CD4-positive, alpha-beta T cell treated with Interleukin-15 for 1 hour (primary cell): ENCODE data around the gene LYRM1.
"Not testable (repeated sequence)": the region's sequence is repeated elsewhere in the genome, so short reads cannot be mapped to it uniquely, and the experiment has no call there.

Experiments
- DNase-seq: peaks from one replicate; pipeline ENCODE4 v3.0.0-alpha.2; 2020

LYRM1 gene

DNA sequence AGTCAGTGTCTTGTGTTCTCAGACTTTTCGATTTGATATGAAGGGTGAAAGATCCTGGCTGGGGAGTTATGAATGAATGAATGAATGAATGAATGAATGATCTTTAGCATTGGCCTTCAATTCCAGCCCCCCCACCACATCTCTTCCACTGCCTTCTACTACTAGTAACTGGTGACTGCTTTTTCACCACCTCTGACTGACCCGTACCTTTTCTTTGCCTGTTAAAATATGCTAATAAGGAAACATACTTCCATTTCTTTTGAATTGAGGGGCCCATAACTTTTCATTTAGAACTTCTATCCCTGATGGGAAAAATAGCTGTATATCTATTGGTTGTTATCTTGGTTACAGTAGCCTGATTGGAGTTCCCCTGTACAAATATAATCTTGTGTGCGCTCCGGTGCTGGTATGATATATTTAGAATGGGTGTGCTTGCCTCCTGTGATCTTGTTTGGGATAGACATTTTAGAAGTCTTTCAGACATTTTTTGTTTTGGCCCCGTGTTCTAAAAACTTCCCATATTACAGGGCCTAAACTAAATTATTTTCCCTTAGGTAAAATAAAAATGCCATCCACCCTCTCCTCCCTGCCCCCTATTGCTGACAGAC lies 3.4 kb downstream of the LYRM1 start:
- DNase-seq, result no peak

DNA sequence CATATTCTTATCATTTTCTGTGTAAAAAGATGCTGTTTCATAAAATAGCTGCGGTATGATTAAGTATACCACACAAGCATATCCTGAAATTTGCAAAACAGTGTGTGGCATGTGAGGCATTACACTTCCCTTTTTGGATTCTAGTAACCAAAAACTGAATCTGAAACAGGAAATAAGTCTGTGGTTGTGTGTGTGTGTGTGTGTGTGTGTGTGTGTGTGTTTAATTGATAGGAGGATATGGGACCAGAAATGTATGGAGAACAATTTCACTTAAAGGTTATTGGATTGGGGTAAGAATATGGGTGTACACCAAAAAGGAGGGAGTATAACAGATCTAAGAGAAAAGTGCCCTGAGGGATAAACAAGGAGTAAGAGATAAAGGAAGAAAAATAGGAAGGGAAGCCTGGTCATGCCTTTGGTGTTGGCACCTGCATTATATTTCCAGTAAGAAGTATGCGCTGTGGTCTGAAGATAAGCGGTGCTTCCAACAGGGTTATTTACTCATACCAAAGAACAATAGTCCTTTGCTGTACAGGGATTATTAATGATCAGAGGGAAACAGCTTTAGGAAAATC lies 4.0 kb downstream of the LYRM1 start:
- DNase-seq, result peak; percentile 37

DNA sequence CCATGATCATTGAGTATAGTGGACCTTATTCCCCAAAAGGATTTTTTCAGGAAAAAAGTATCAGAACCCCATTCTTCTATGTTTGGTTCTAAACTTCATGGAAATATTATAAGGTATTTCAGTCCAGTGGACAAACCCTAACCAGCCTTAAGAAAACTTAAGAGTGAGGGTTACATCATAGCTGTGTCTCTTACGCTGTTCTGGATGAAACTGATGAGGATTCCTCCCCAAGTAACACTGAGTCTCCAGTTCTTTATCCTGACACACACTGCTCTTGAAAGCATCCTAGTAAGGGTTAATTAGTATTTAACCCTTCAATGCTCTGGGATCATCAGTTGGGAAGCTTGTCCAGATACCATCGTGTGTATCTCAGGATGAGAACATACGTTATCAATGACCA lies 5.0 kb downstream of the LYRM1 start:
- DNase-seq, result no peak

DNA sequence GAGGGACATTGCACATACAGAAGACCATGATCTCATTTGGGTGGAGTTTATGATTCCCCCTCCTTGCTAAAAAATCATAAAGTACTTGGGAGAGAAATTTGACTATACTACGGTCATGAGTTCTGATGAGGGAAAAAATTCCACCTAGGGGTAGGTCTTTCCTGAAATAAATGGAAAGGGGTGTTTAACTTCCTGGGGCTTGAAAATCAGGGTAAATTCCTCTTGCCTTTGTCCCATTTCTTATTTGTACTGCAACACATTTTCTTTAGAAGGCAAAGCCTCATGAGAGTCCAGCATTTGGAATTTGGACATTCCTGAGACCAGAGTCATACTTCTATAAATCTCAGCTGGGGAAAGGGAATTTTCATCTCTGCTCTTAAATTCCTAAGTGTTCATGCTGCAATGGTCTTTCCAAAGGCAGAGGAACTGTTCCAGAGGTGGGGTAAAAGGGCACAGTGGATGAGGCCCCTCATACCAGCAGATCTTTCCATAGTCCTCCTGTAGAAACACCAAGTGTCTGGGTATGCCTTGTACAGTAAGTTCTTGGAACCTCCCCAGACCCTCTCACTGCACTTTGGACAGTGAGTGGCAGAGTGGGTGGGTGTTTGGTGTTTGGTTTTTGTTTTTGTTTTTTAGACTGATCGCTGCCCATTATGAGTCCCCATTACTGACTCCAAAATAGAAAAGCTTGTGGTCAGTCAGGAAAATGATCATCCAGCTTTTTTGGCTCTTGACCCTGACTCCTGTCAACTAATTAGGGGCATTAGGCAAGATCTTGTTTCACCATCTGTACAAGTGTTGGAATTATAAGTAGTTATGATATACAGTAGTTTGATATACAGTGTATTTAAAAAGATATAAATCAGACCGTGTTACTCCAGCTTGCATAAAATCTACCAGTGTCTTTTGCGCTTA lies 6.0 kb downstream of the LYRM1 start:
- DNase-seq, result no peak

DNA sequence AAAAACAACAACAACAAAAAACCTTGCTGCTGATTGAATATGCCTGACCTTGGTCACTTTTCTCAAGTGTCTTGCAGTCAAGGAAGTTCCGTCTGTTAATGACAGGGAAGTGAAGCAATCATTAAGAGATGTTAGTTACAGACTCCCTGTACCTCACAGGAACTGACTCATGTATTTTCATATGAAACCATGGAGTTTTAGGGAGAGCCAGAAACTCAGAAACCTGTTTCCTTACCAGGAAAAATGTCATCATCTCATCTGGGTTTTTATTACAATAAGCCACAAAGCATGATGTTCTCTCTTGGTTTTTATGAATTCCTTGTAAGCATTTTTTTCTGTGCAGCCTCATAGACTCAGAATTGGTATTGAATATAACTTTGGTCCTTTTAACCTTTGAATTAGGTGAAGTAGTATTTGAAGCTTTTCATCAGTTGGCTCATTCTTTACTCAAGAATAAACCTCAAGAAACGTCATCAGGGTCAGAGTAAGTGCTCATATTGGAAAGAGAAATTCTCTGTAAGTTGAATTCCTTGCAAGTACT lies 10.3 kb downstream of the LYRM1 start:
- DNase-seq, result no peak

DNA sequence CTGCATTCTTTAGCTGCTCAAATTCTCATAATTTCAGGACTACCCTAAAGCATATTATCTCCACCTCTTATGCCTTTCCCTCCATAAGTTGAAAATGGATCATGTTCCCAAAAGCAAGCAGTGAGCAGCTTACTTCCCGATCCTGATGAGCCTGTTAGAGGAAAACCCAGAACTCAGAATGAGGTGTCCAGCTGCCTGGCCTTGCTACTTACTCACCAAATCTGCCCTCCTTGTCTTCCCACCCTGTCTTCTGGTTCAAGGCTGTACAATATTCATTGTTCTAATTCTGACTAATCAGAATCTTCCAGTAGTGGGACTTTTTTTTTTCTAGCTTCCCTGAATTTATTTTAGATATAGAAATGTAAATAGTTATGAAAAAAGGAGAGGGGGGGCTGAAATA lies 10.8 kb downstream of the LYRM1 start:
- no peak for DNase-seq

DNA sequence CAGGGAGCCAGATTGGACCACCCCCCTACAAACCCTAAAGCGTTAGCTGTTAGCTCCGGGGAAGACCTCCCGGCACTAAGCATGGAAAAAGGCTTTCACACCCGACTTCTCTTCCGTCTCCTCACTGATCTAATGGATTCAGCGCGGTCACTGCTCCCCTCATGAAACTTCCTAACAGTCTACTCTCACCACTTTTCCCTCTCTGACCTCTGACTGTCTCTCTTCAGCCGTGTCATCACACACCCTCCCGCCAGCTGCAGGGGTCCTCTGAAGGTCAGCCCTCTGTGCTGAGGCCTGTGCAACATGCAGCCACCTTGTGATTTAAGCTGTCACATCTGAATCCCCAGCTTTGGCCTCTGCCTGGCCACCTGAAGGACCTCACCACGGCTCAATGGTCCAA lies 15.7 kb downstream of the LYRM1 start:
- DNase-seq, result no peak

DNA sequence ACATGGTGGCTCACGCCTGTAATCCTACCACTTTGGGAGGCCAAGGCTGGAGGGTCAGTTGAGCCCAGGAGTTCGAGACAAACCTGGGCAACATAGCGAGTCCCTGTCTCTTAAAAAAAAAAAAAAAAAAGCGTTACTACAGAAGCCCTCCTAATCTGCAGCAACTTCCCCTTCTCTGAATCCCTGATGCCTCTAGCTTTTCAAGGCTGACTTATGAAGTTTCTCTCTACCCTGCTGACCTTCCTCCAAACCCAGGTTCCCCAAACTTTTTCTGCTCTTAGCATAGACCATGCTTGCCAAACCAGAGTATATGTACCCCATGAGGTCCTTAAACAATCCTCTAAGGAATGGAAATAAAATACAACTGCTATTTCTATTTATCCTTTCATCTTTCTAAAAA lies 16.4 kb downstream of the LYRM1 start:
- no peak for DNase-seq

DNA sequence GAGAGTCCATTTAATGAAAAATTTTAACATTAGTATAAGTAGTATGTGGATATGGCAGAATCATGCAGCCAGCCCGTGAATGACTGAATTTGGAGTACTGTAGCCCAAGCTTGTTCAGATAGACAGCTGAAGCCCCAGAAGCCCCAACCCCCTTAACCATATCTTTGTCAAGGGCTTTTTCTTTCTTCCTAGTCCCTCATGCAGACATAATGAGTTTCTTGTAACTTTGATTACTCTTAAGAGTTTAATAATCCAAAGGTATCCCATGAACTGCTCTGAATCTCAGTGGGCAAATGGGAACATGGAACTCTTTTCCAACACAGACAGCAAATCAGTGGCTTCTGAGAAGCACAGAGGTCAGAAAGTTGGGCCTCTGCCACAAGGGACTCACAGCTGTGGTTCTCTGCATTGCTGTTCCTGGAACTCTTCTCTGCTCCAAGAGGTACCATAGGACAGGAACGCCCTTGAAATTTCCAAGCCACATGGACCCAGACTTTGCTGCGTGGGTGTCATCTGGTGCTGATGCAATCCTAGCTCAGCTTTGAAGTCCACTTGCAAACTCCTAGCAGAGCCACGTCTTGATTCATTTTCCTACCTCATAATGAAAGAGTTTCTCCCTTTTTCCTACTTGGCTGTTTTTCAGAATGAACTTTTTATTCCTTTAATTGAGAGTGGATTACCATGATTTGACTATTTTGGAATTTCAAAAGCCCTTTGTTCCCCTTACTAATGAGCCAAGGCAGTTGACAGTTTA lies 18.1 kb downstream of the LYRM1 start:
- no peak for DNase-seq

DNA sequence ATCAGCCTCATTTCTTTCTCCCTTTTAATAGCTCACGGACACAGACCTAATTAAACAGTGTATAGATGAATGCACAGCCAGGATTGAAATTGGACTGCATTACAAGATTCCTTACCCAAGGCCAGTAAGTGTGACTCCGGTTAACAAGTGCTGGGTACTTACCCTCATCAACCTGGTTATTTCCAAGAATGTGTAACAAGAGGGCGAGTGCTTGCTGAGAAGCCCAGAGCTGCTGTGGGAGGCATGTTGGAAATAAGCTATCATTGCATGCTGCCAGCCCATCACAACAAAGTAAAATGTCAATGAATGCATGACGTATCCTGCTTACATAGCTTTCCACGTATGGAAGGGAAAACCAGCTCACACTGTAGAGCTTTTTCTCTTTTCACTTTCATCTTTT lies 19.5 kb downstream of the LYRM1 start:
- DNase-seq, result no peak

DNA sequence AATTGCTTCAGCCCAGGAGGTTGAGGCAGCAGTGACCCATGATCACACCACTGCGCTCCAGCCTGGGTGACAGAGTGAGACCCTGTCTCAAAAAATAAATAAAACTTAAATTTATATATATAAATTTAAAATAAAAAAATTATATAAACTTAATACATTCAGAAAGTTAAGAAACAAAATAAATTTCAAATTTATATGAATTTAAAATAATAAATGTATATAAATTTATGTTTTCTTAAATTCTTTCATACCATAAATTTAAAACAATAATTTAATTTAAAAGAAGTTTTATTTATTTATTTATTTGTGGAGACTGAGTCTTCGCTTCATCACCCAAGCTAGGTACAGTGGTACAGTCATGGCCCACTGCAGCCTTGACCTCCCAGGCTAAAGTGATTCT lies 20.2 kb downstream of the LYRM1 start:
- no peak for DNase-seq

DNA sequence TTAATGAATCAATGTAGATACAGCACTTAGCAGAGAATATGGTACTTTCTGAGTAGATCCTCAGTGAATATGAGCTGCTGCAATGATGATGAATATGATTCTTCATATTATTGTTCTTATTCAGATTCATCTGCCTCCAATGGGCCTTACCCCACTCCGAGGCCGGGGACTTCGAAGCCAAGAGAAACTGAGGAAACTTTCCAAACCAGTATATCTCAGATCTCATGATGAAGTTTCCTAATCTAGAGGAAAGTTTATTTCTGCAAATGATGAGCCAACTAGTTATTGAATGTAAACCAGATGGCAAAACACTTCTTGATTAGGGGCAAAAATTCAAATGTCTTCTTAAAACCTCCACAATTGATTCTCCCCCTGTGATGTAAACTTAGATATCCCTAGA lies 23.3 kb downstream of the LYRM1 start:
- no peak for DNase-seq

DNA sequence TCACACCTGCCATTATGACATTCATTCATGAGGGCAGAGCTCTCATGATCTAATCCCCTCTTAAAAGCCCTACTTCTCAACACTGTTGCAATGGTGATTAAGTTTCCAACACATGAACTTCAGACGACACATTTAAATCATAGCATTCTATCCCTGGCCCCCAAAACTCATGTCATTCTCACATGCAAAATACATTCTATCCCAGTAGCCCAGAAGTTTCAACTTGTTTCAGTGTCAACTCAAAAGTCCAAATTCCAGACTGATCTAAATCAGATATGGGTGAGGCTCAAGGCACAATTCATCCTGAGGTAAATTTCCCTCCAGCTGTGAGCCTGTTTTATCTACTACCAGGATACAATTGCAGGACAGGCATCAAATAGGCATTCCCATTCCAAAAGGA lies 25.2 kb downstream of the LYRM1 start:
- no peak for DNase-seq

DNA sequence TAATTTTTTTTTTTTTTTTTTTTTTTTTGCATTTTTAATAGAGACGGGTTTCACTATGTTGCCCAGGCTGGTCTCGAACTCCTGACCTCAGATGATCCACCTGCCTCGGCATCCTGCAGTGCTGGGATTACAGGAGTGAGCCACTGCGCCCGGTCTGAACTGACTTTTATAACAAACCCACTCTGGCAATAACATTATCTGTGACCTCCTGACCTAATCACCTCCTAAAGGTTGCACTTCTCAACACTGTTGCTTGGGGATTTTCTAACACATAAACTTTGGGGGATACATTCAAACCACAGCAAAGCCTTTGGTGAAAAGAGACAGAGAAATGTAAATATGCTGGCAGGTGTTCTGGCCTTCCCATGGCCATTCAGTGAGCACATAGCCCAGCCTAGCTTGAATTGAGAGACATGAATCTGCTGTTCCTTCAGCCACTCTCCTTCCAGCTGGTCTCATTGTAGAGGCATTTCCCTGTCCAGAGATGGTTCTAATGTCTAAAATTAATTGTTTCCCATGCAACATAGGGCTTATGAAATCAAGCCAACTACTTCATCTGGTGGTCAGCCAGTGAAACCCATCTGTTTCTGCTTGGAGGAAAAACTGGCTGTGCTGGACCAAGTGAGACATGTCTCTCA lies 28.3 kb downstream of the LYRM1 start:
- DNase-seq, result no peak

DNA sequence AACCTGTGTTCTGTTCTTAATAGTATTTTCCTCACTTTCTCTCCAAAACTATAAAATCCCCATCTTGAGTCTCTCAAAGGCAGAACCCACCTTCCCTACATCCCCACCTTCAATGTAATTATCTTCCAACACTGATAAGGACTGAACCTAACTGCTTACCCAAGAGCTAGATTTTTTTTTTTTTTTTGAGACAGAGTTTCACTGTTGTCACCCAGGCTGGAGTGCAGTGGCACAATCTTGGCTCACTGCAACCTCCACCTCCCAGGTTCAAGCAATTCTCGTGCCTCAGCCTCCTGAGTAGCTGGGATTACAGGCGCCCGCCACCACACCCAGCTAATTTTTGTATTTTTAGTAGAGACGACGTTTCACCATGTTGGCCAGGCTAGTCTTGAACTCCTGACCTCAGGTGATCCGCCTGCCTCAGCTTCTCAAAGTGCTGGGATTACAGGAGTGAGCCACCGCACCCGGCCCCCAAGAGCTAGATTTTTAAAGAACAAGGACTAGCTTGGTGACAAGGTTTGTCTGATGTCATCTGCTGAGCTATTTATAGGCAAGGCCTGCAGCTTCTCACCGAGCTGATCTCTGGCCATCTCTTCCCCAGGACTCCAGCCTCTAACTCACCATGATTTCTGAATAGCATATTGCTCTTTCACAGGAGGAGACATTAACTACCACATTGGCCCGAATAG lies 29.2 kb downstream of the LYRM1 start:
- DNase-seq, result not testable (repeated sequence)

DNA sequence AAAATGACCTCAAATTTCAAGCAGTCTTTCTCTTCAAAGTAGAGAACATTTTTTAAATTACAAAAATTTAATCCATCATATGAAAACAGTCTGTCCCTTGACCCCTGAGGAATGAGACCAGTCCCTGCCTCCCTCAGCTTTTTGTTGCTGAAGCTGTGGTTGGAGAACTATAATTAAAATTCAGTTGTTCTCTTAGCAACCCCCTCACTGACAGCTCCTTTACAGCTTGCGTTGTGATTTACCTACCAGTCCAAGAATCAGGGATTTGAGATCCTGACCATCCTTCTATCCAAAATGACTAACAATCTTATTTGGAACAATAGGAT lies 29.8 kb downstream of the LYRM1 start:
- DNase-seq, result no peak

DNA sequence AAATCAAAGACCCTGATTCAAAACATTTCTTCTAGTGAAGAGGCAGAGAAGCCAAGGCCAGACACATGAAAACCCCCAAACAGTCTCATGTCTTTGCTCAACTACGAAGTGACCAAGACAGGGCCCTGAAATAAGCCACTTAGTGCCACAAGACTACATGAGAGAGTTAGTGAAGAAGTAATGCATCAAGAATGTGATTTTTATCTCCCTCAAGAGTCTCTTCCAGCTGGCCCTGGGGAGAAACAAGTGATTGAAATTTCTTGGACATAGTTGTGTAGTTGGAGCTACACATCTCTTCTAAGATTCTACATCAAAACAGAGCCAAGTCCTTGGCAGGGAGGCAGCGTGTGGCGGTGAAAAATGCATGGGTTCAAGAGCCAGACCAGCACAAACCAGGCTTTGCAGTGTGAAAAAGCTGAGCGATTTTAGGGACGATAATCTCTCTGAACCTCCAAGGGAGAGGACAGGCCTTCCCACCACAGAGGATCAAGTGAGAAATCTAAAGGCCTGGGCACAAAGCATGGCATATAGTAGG lies 30.6 kb downstream of the LYRM1 start:
- DNase-seq, result no peak

DNA sequence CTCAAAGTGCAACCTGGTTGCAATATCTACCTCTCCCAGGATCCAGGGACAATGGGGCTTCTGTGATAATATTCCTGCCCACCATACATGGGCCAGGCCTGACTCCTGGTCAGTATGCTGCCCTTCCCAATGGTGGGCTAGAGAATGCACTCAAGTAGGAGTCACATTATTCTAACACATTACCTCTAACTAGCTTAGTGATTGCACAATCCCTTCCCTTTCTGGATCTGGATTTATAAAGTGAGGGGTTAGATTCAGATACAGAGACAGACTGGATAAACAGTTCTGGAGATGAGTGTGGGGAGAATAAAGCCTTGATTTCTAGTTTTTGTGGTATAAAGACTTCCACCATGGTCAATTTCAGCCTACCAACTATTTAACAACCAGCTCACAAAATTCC lies 33.0 kb downstream of the LYRM1 start:
- DNase-seq, result no peak

DNA sequence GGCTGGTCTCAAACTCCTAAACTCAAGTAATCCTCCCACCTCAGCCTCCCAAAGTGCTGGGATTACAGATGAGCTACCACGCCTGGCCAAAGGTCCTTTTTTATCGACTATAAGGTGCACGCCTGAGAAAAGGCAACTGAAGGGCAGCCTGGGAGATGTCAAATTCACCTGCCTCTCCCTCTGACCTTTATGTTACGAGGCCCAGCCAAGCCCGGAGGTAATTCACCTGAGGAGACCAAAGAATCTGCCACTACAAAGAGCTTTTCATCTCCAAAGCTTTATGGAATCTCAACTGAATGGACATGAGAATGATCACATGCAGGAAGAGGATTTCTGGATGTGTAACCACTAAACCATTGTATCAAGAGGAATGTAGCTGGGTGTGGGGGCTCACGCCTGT lies 37.2 kb downstream of the LYRM1 start:
- DNase-seq, result no peak

DNA sequence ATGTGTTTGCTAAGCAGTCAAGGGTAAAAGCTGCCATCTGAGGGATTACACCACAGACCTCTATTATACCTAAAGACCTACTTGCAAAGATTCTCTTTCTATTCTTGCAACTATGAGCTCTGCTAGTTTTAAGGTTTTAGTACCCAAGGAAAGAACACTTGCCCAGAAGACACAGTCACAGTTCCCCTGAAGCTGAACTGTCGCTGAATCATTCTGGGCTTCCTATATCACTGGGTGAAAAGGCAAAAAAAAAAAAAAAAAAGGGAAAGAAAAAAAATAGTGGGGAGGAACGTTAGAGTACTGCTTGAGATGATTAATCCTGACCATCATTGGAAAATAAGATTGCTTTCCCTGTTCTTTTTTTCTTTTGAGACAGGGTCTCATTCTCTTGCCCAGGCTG lies 37.9 kb downstream of the LYRM1 start:
- no peak for DNase-seq

DNA sequence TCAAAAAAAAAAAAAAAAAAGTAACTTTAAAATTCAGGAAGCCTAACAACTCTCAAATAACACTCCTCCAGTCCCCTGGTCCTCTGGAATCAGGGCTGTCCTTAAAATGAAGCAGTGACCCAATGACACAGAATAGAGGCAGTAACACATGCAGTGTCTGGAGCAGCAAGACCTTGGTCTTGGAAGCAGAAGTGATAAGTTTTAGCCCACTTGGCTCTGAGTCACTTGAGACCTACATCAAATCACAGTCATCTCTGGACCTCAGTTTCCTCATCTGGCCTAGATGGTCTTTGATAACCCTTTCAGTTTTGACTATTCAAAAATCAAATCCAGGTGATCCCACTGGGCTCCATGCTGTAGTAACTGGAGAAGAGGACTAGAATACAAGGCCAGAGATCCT lies 39.0 kb downstream of the LYRM1 start:
- no peak for DNase-seq
